H9 (cell line): ENCODE data around the gene PCNX2. TPM values are rescaled to one million over a fixed set of nuclear protein-coding genes. Genes with fewer than 3 reads are reported as not detected.

ENCODE experiments used
- DNase-seq: peaks from one replicate; pipeline ENCODE4 v3.0.0-alpha.2; 2017
- H2AFZ ChIP-seq: one replicate; pipeline ENCODE4 v1.6.1; 2013; ENCODE audit warnings: mild to moderate bottlenecking, low read length, control low read depth, moderate library complexity
- H2AK5ac ChIP-seq: 2 replicates; pipeline ENCODE4 v1.6.1; 2013; ENCODE audit warnings: low read length, control low read depth, mixed read lengths; ENCODE audit not compliant: insufficient read length
- H2BK120ac ChIP-seq: one replicate; pipeline ENCODE4 v1.6.1; 2013; ENCODE audit warnings: low read depth, mild to moderate bottlenecking, low read length, control low read depth, inconsistent platforms; ENCODE audit not compliant: poor library complexity, severe bottlenecking
- H2BK12ac ChIP-seq: 2 replicates; pipeline ENCODE4 v1.6.1; 2013; ENCODE audit warnings: low read length, control low read depth, mixed read lengths, low read depth; ENCODE audit not compliant: insufficient read length
- H2BK15ac ChIP-seq: 2 replicates; pipeline ENCODE4 v1.6.1; 2013; ENCODE audit warnings: low read depth, low read length, control low read depth
- H2BK20ac ChIP-seq: one replicate; pipeline ENCODE4 v1.6.1; 2013; ENCODE audit warnings: low read depth, mild to moderate bottlenecking, low read length, control low read depth, inconsistent platforms; ENCODE audit not compliant: poor library complexity, severe bottlenecking
- H2BK5ac ChIP-seq: 2 replicates; pipeline ENCODE4 v1.6.1; 2013; ENCODE audit warnings: low read length, control low read depth, mixed read lengths; ENCODE audit not compliant: insufficient read length
- H3K14ac ChIP-seq: 2 replicates; pipeline ENCODE4 v1.6.1; 2013; ENCODE audit warnings: low read length, control low read depth; ENCODE audit not compliant: insufficient read depth
- H3K18ac ChIP-seq: 2 replicates; pipeline ENCODE4 v1.6.1; 2013; ENCODE audit warnings: low read depth, mild to moderate bottlenecking, mixed read lengths, low read length, control low read depth; ENCODE audit not compliant: insufficient read length
- H3K23ac ChIP-seq: 2 replicates; pipeline ENCODE4 v1.6.1; 2013; ENCODE audit warnings: low read length, control low read depth, mixed read lengths, low read depth; ENCODE audit not compliant: insufficient read length
- H3K23me2 ChIP-seq: 2 replicates; pipeline ENCODE4 v1.6.1; 2013; ENCODE audit warnings: low read depth, mild to moderate bottlenecking, mixed read lengths, low read length, control low read depth; ENCODE audit not compliant: insufficient read length, poor library complexity, severe bottlenecking
- H3K27ac ChIP-seq: 2 replicates; pipeline ENCODE4 v1.5.1; 2013; ENCODE audit warnings: low read length, control low read depth, mixed read lengths, low read depth; ENCODE audit not compliant: insufficient read length
- H3K27me3 ChIP-seq: 2 replicates; pipeline ENCODE4 v1.6.1; 2013; ENCODE audit warnings: low read length, control low read depth, inconsistent platforms; ENCODE audit not compliant: insufficient read depth
- H3K4ac ChIP-seq: 2 replicates; pipeline ENCODE4 v1.6.1; 2013; ENCODE audit warnings: low read depth, mild to moderate bottlenecking, control low read depth, inconsistent platforms, low read length, moderate library complexity
- H3K4me1 ChIP-seq: 2 replicates; pipeline ENCODE4 v1.6.1; 2013; ENCODE audit warnings: low read length, control low read depth, inconsistent platforms; ENCODE audit not compliant: insufficient read depth
- H3K4me2 ChIP-seq: 2 replicates; pipeline ENCODE4 v1.6.1; 2013; ENCODE audit warnings: low read length, control low read depth, mixed read lengths; ENCODE audit not compliant: insufficient read length, insufficient read depth
- H3K56ac ChIP-seq: 2 replicates; pipeline ENCODE4 v1.6.1; 2013; ENCODE audit warnings: low read depth, mild to moderate bottlenecking, mixed read lengths, low read length, control low read depth; ENCODE audit not compliant: insufficient read length
- H3K79me1 ChIP-seq: 2 replicates; pipeline ENCODE4 v1.6.1; 2013; ENCODE audit warnings: low read depth, mild to moderate bottlenecking, moderate library complexity, low read length, control low read depth, inconsistent platforms; ENCODE audit not compliant: insufficient read depth, poor library complexity, severe bottlenecking
- H3K79me2 ChIP-seq: 2 replicates; pipeline ENCODE4 v1.6.1; 2013; ENCODE audit warnings: low read length, control low read depth, inconsistent platforms; ENCODE audit not compliant: insufficient read depth
- H3K9ac ChIP-seq: 2 replicates; pipeline ENCODE4 v1.6.1; 2013; ENCODE audit warnings: low read length, control low read depth, mixed read lengths; ENCODE audit not compliant: insufficient read length; ENCODE audit errors: extremely low read depth
- H3K9me3 ChIP-seq: one replicate; pipeline ENCODE4 v1.6.1; 2013; ENCODE audit warnings: low read depth, low read length, inconsistent platforms; ENCODE audit not compliant: control insufficient read depth
- H3T11ph ChIP-seq: one replicate; pipeline ENCODE4 v1.6.1; 2013; ENCODE audit warnings: mild to moderate bottlenecking, low read length, control low read depth, inconsistent platforms
- H4K20me1 ChIP-seq: one replicate; pipeline ENCODE4 v1.6.1; 2013; ENCODE audit not compliant: control insufficient read depth, insufficient read length, insufficient read depth
- H4K5ac ChIP-seq: 2 replicates; pipeline ENCODE4 v1.6.1; 2013; ENCODE audit warnings: low read depth, mild to moderate bottlenecking, mixed read lengths, low read length, control low read depth; ENCODE audit not compliant: insufficient read length
- H4K8ac ChIP-seq: replicated peaks from 2 replicates; pipeline ENCODE4 v1.6.1; 2013; ENCODE audit warnings: low read length, control low read depth, mixed read lengths, low read depth; ENCODE audit not compliant: insufficient read length
- H4K91ac ChIP-seq: 2 replicates; pipeline ENCODE4 v1.6.1; 2013; ENCODE audit warnings: low read depth, mild to moderate bottlenecking, moderate library complexity, mixed read lengths, low read length, control low read depth; ENCODE audit not compliant: insufficient read length
- H3K27ac Mint-ChIP-seq, 3 experiments: 2 replicates in 2 of 3; 3 replicates in 1 of 3; pipeline ENCODE4 v1.8.0; 2020 to 2021; ENCODE audit warnings: mixed read lengths in 3 of 3, mild to moderate bottlenecking in 1 of 3, moderate library complexity in 1 of 3
- H3K27me3 Mint-ChIP-seq: 2 replicates; pipeline ENCODE4 v1.8.0; 2021; ENCODE audit warnings: low read depth, mild to moderate bottlenecking, moderate library complexity, mixed read lengths
- H3K36me3 Mint-ChIP-seq, 3 experiments: 2 replicates in 2 of 3; 3 replicates in 1 of 3; pipeline ENCODE4 v1.8.0; 2020 to 2021; ENCODE audit warnings: low read depth in 3 of 3, mixed read lengths in 3 of 3; ENCODE audit not compliant: insufficient read depth in 1 of 3
- H3K4me1 Mint-ChIP-seq, 2 experiments: 2 replicates each; pipeline ENCODE4 v1.8.0; 2020; ENCODE audit warnings: mixed read lengths in 2 of 2
- H3K4me3 Mint-ChIP-seq, 2 experiments: 2 replicates in 1 of 2; 3 replicates in 1 of 2; pipeline ENCODE4 v1.8.0; 2020 to 2021; ENCODE audit warnings: mild to moderate bottlenecking in 2 of 2, mixed read lengths in 2 of 2, moderate library complexity in 1 of 2
- H3K9me3 Mint-ChIP-seq, 2 experiments: 2 replicates in 1 of 2; 3 replicates in 1 of 2; pipeline ENCODE4 v1.8.0; 2020; ENCODE audit warnings: mild to moderate bottlenecking in 2 of 2, mixed read lengths in 2 of 2, moderate library complexity in 1 of 2
- CTCF ChIP-seq: fragments of 200-600 bp; sonication (generic); conservative IDR thresholded peaks from 3 replicates; pipeline ENCODE4 v1.8.0; 2021; ENCODE audit warnings: antibody characterized with exemption, mild to moderate bottlenecking
- WGBS: extraction: QIAGEN DNeasy Blood & Tissue Kit; methylation state at CpG from one replicate; pipeline ENCODE4 v1.1.7; 2013; ENCODE audit warnings: missing lambda C conversion rate, low lambda C conversion rate, mixed read lengths; ENCODE audit not compliant: insufficient read length; ENCODE audit errors: extremely low coverage; 5-methylcytosine and 5-hydroxymethylcytosine counted together
- total RNA-seq: library from RNA; stranded (reverse); gene quantifications from 2 replicates; pipeline ENCODE4 v1.2.1, GENCODE V29; 2021

Gene PCNX2
- total RNA-seq, 1 experiment from 2014 or later = 45.1 TPM

GRCh38 chr1:233256789-233257188 lies 38.7 kb downstream of the PCNX2 start:
- Mint-ChIP-seq H3K4me1 (peaks cover 3 to 15% of the 10 kb centered on the region in 2 experiments), H3K27me3 (no peaks in the 10 kb centered on the region), H3K4me3 (no peak overlapping the region), H3K36me3 (peaks cover 34 to 58% (median 38%) of the 10 kb centered on the region in 3 experiments; a peak in 6 of 7 replicates), H3K27ac (peak overlapping the region in 1 of 3 experiments; percentile 5; a peak in 1 of 7 replicates), H3K9me3 (no peaks in the 10 kb centered on the region)
- Histone ChIP-seq H3K4ac (no peak overlapping the region), H2BK120ac (no peak overlapping the region), H2AK5ac (no peak overlapping the region), H3K23ac (no peak overlapping the region), H3K4me2 (no peak overlapping the region), H3K9ac (no peak overlapping the region), H3T11ph (no peak overlapping the region), H3K23me2 (no peaks in the 10 kb centered on the region), H3K27ac (no peak overlapping the region), H3K79me2 (peaks cover 5% of the 10 kb centered on the region; the same call in 1 of the 2 replicates), H2AFZ (no peak overlapping the region), H3K79me1 (peaks cover 5% of the 10 kb centered on the region), H3K56ac (no peak overlapping the region), H4K91ac (no peak overlapping the region), H2BK12ac (no peak overlapping the region), H4K20me1 (no peaks in the 10 kb centered on the region), H2BK20ac (no peak overlapping the region), H4K8ac (no peak overlapping the region), H3K9me3 (no peaks in the 10 kb centered on the region), H2BK5ac (no peak overlapping the region), H3K14ac (no peak overlapping the region), H3K4me1 (no peaks in the 10 kb centered on the region), H3K18ac (no peak overlapping the region), H2BK15ac (no peak overlapping the region), H3K27me3 (no peaks in the 10 kb centered on the region), H4K5ac (no peak overlapping the region)
- no CpG with 5 or more reads among the region's 2 CpGs for WGBS
- DNase-seq = no peak
- TF ChIP-seq CTCF = no peak
